CD4-positive, alpha-beta T cell (primary cell): ENCODE results near the gene TMC6. TPM values are rescaled to one million over a fixed set of nuclear protein-coding genes. Genes with fewer than 3 reads are reported as not detected.

Experiments used
- ATAC-seq: fragments of 200-7000 bp; cut with Tn5 transposase; one replicate; pipeline ENCODE4 v1.10.0; 2022; ENCODE audit warnings: mild to moderate bottlenecking; ENCODE audit not compliant: poor library complexity
- CTCF ChIA-PET: fragments of 350-600 bp; sonication (Branson Sonifier 250); formaldehyde crosslinking; loops from one replicate; lab custom pipeline; 2021; ENCODE audit warnings: antibody characterized with exemption, inconsistent platforms; lab: Charles Lee
- POLR2A ChIA-PET: fragments of 350-600 bp; sonication (Branson Sonifier 250); formaldehyde crosslinking; loops from one replicate; lab custom pipeline; 2021; ENCODE audit warnings: antibody characterized with exemption, inconsistent platforms; lab: Charles Lee
- DNase-seq, 14 experiments: peaks; one replicate each; pipeline ENCODE4 v3.0.0-alpha.2; 2013 to 2020; ENCODE audit warnings: mixed read lengths in 2 of 14
- H3K27ac ChIP-seq, 2 donors: one replicate each; pipeline versions ENCODE4 v1.5.1 to v1.7.0; 2013; ENCODE audit warnings: low read length in 2 of 2, low read depth in 1 of 2, mild to moderate bottlenecking in 1 of 2
- H3K27me3 ChIP-seq, 2 experiments: 1 replicate in 1 of 2; 2 replicates in 1 of 2; pipeline versions ENCODE4 v1.6.1 to v1.7.0; 2013; ENCODE audit warnings: low read length in 2 of 2, control low read depth in 1 of 2, mild to moderate bottlenecking in 1 of 2, moderate library complexity in 1 of 2; ENCODE audit not compliant: insufficient read depth in 2 of 2, control insufficient read depth in 1 of 2
- H3K36me3 ChIP-seq: one replicate; pipeline ENCODE4 v1.6.1; 2013; ENCODE audit warnings: low read length, control low read depth; ENCODE audit not compliant: insufficient read depth
- H3K4me1 ChIP-seq: one replicate; pipeline ENCODE4 v1.6.1; 2013; ENCODE audit warnings: low read length, control low read depth; ENCODE audit not compliant: insufficient read depth
- H3K4me3 ChIP-seq: one replicate; pipeline ENCODE4 v1.5.1; 2013; ENCODE audit warnings: mild to moderate bottlenecking, low read length, moderate library complexity
- H3K9me3 ChIP-seq, 2 experiments: 1 replicate in 1 of 2; 2 replicates in 1 of 2; pipeline versions ENCODE4 v1.6.1 to v1.7.0; 2013; ENCODE audit warnings: low read length in 2 of 2, mild to moderate bottlenecking in 2 of 2, control low read depth in 1 of 2, moderate library complexity in 1 of 2; ENCODE audit not compliant: control insufficient read depth in 1 of 2, insufficient read depth in 1 of 2
- H3K27ac Mint-ChIP-seq: one replicate; pipeline ENCODE4 v1.8.0; 2020; ENCODE audit warnings: mixed read lengths
- H3K27me3 Mint-ChIP-seq: one replicate; pipeline ENCODE4 v1.8.0; 2021; ENCODE audit warnings: mixed read lengths
- H3K36me3 Mint-ChIP-seq: one replicate; pipeline ENCODE4 v1.8.0; 2021; ENCODE audit warnings: low read depth, mixed read lengths
- H3K4me1 Mint-ChIP-seq: one replicate; pipeline ENCODE4 v1.8.0; 2021; ENCODE audit warnings: low read depth, mixed read lengths
- H3K4me3 Mint-ChIP-seq: one replicate; pipeline ENCODE4 v1.8.0; 2020; ENCODE audit warnings: mild to moderate bottlenecking, mixed read lengths
- H3K9me3 Mint-ChIP-seq: one replicate; pipeline ENCODE4 v1.8.0; 2020; ENCODE audit warnings: mixed read lengths
- intact Hi-C, 2 experiments: fragments of 100-400 bp; cut with DNase I in 1 of 2; cut with micrococcal nuclease in 1 of 2; formaldehyde crosslinking; loops; one replicate each; pipeline versions ENCODE4 v1.15.1 to v1.9.0; 2023 to 2025; cut with DNase I, micrococcal nuclease
- total RNA-seq, 174 experiments: library from RNA in 2 of 174; stranded (reverse) in 2 of 174; gene quantifications; one replicate each; pipeline ENCODE4 v1.2.3 and lab custom pipeline; 2021 to 2026
- TF ChIP-seq, protein P1 (sequence below): fragments of 200-600 bp; IDR thresholded peaks from one replicate; pipeline ENCODE4 v1.8.0; 2022; ENCODE audit warnings: antibody characterized with exemption, mild to moderate bottlenecking

TMC6 gene
- total RNA-seq, 2 experiments from 2014 or later: 645 to 659 TPM

- Mint-ChIP-seq H3K4me1 (no peaks in the 10 kb centered on the region), H3K4me3 (no peak overlapping the region), H3K36me3 (peaks cover 79% of the 10 kb centered on the region), H3K27ac (peak overlapping the region; percentile 59), H3K9me3 (no peaks in the 10 kb centered on the region), H3K27me3 (no peaks in the 10 kb centered on the region)
- TF ChIP-seq, protein P1, sequence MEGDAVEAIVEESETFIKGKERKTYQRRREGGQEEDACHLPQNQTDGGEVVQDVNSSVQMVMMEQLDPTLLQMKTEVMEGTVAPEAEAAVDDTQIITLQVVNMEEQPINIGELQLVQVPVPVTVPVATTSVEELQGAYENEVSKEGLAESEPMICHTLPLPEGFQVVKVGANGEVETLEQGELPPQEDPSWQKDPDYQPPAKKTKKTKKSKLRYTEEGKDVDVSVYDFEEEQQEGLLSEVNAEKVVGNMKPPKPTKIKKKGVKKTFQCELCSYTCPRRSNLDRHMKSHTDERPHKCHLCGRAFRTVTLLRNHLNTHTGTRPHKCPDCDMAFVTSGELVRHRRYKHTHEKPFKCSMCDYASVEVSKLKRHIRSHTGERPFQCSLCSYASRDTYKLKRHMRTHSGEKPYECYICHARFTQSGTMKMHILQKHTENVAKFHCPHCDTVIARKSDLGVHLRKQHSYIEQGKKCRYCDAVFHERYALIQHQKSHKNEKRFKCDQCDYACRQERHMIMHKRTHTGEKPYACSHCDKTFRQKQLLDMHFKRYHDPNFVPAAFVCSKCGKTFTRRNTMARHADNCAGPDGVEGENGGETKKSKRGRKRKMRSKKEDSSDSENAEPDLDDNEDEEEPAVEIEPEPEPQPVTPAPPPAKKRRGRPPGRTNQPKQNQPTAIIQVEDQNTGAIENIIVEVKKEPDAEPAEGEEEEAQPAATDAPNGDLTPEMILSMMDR: no peak
- ATAC-seq (no peak), DNase-seq (no peak)
- POLR2A ChIA-PET: no interaction called here
- Histone ChIP-seq H3K9me3 (peaks cover 0 to 7% of the 10 kb centered on the region in 2 experiments), H3K4me3 (no peak overlapping the region), H3K36me3 (peaks cover 89% of the 10 kb centered on the region), H3K4me1 (no peaks in the 10 kb centered on the region), H3K27ac (no peak overlapping the region), H3K27me3 (no peaks in the 10 kb centered on the region)
- CTCF ChIA-PET: no interaction called here
- intact Hi-C loops: no loop called here
Measured at GRCh38 chr17:78101542-78101941, 27.0 kb downstream of the TMC6 start.

DNA sequence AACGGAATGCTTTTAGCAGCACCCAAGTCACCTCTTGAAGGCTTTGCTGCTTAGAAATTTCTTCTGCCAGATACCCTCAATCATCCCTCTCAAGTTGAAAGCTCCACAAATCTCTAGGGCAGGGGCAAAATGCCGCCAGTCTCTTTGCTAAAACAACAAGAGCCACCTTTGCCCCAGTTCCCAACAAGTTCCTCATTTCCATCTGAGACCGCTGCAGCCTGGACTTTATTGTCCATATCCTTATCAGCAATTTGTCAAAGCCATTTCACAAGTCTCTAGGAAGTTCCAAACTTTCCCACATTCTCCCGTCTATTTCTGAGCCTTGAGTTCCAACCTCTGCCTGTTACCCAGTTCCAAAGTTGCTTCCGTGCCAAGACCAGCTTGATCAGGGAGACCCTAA lies 27.4 kb downstream of the TMC6 start:
- Histone ChIP-seq H3K9me3 (peaks cover 0 to 7% of the 10 kb centered on the region in 2 experiments), H3K36me3 (peaks cover 93% of the 10 kb centered on the region), H3K4me1 (no peaks in the 10 kb centered on the region), H3K4me3 (no peak overlapping the region), H3K27ac (no peak overlapping the region), H3K27me3 (no peaks in the 10 kb centered on the region)
- Mint-ChIP-seq H3K36me3 (peaks cover 83% of the 10 kb centered on the region), H3K27me3 (no peaks in the 10 kb centered on the region), H3K4me3 (no peak overlapping the region), H3K4me1 (no peaks in the 10 kb centered on the region), H3K27ac (peak overlapping the region; percentile 59), H3K9me3 (no peaks in the 10 kb centered on the region)
- TF ChIP-seq, protein P1: no peak
- POLR2A ChIA-PET: no interaction called here
- no peak for ATAC-seq
- intact Hi-C loops: no loop called here
- no peak for DNase-seq
- CTCF ChIA-PET: no interaction called here

DNA sequence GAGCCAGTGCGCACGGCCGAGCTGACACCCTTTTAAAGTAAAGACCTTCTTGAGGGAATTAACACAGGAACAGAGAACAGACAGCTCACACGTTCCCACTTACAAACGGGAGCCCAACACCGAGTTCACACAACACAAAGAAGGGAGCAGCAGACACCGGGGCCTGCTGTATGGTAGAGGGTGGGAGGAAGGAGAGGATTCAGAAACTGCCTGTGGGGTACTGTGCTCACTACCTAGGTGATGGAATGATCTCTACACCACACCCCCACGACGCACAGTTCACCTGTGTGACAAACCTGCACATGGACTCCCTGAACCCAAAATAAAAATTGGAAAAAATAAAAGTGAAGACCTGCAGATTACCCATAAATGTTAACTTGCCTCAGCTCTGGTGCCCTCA lies 32.5 kb downstream of the TMC6 start:
- H3K36me3 Mint-ChIP-seq: peaks cover 96% of the 10 kb centered on the region

More for the DNA sequence above, 32.5 kb downstream of the TMC6 start:
- intact Hi-C loops: no loop called here
- no peak for ATAC-seq
- H3K36me3 ChIP-seq: peaks cover 95% of the 10 kb centered on the region
- H3K9me3 ChIP-seq: peaks cover 0 to 7% of the 10 kb centered on the region in 2 experiments
- TF ChIP-seq, protein P1: no peak
- no peaks in the 10 kb centered on the region for H3K4me1 ChIP-seq
- ChIA-PET CTCF (no interaction called here), POLR2A (interaction anchor here (0.9 kb wide), 1 partner anchor 61 kb away, joined by 3 read pairs; no protein-coding TSS in a partner anchor)
- no peak overlapping the region for H3K4me3 ChIP-seq
- DNase-seq: no peak
- no peaks in the 10 kb centered on the region for H3K27me3 ChIP-seq
- no peak overlapping the region for H3K4me3 Mint-ChIP-seq
- H3K4me1 Mint-ChIP-seq: no peaks in the 10 kb centered on the region
- H3K27ac Mint-ChIP-seq: no peak overlapping the region
- no peak overlapping the region for H3K27ac ChIP-seq
- no peaks in the 10 kb centered on the region for H3K9me3 Mint-ChIP-seq
- H3K27me3 Mint-ChIP-seq: no peaks in the 10 kb centered on the region
